Stimulated activated CD4-positive, alpha-beta T cell treated with anti-CD3 and anti-CD28 coated beads, TNF-alpha, amount 100 ng/mL, for 4 hours (primary cell): ENCODE results near the gene RRAD.
A peak's percentile ranks its signal among the peaks of the same experiment; 100 is the strongest.
"Not testable (repeated sequence)": the region's sequence is repeated elsewhere in the genome, so short reads cannot be mapped to it uniquely, and the experiment has no call there.

Source experiments
- DNase-seq, 3 experiments: peaks; one replicate each; pipeline ENCODE4 v3.0.0-alpha.2; 2020; ENCODE audit warnings: low read depth in 3 of 3

The RRAD gene, protein sequence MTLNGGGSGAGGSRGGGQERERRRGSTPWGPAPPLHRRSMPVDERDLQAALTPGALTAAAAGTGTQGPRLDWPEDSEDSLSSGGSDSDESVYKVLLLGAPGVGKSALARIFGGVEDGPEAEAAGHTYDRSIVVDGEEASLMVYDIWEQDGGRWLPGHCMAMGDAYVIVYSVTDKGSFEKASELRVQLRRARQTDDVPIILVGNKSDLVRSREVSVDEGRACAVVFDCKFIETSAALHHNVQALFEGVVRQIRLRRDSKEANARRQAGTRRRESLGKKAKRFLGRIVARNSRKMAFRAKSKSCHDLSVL

DNA sequence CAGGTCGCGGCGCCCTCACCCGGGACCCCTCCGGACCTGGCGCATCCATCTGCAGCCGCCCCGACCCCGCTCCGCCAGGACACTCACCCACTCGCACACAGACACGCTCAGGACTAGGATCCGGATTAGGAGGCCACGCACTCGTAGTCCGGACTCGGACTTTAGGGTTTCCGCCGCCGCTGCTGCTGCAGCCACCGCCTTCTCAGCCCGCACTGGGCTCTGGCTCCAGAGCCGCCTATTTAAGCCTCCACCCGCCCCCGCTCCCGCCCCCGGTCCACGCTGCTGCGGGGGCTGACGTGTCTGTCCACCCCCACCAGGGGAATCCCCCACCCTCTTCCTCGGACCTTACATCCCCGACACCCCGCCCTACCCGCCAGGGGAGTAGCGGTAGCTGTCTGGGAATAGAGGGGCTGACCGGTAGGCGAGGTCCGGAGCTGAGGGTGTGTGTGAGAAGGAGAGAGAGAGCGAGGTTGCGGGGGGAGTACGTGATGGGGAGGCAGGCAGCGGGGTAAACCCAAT, at the start of gene RRAD:
Gene RRAD, minus strand, starts transcription at position 214 of the 519 bp plus-strand sequence. CDS start 356 bp downstream, outside the sequence.
- DNase-seq = no peak

DNA sequence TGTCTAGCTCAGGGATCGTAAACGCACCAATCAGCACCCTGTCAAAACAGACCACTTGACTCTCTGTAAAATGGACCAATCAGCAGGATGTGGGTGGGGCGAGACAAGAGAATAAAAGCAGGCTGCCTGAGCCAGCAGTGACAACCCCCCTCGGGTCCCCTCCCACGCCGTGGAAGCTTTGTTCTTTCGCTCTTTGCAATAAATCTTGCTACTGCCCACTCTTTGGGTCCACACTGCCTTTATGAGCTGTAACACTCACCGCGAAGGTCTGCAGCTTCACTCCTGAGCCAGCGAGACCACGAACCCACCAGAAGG, 49.6 kb upstream of the RRAD start:
- peak in 2 of 3 experiments; percentile 6 to 10 for DNase-seq

DNA sequence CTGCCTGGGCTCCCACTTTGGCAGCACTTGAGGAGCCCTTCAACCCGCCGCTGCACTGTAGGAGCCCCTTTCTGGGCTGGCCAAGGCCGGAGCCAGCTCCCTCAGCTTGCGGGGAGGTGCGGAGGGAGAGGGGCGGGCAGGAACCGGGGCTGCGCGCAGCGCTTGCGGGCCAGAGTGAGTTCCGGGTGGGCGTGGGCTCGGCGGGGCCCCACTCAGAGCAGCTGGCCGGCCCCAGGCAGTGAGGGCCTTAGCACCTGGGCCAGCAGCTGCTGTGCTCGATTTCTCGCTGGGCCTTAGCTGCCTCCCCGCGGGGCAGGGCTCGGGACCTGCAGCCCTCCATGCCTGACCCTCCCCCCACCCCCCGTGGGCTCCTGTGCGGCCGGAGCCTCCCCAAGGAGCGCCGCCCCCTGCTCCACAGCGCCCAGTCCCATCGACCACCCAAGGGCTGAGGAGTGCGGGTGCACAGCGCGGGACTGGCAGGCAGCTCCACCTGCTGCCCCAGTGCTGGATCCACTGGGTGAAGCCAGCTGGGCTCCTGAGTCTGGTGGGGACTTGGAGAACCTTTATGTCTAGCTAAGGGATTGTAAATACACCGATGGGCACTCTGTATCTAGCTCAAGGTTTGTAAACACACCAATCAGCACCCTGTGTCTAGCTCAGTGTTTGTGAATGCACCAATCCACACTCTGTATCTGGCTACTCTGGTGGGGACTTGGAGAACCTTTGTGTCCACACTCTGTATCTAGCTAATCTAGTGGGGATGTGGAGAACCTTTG, 49.0 kb upstream of the RRAD start:
- DNase-seq = not testable (repeated sequence)

GRCh38 chr16:66973716-66974115, 48.4 kb upstream of the RRAD start:
- no peak for DNase-seq

DNA sequence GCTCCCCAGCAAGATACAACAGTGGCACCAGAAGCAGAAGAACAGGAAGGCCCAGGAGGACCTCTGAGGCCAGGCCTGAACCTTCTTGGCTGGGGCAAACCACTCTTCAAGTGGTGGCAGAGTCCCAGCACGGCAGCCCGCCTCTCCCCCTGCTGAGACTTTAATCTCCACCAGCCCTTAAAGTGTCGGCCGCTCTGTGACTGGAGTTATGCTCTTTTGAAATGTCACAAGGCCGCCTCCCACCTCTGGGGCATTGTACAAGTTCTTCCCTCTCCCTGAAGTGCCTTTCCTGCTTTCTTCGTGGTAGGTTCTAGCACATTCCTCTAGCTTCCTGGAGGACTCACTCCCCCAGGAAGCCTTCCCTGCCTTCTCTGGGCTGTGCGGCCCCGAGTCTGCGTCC, 47.6 kb upstream of the RRAD start:
- no peak for DNase-seq

- no peak for DNase-seq
Measured at GRCh38 chr16:66970775-66971720, 45.7 kb upstream of the RRAD start.

GRCh38 chr16:66968847-66969246, 43.5 kb upstream of the RRAD start:
- no peak for DNase-seq

- no peak for DNase-seq
Measured at GRCh38 chr16:66964049-66964448, 38.7 kb upstream of the RRAD start.

GRCh38 chr16:66961914-66962313, 36.6 kb upstream of the RRAD start:
- no peak for DNase-seq

DNA sequence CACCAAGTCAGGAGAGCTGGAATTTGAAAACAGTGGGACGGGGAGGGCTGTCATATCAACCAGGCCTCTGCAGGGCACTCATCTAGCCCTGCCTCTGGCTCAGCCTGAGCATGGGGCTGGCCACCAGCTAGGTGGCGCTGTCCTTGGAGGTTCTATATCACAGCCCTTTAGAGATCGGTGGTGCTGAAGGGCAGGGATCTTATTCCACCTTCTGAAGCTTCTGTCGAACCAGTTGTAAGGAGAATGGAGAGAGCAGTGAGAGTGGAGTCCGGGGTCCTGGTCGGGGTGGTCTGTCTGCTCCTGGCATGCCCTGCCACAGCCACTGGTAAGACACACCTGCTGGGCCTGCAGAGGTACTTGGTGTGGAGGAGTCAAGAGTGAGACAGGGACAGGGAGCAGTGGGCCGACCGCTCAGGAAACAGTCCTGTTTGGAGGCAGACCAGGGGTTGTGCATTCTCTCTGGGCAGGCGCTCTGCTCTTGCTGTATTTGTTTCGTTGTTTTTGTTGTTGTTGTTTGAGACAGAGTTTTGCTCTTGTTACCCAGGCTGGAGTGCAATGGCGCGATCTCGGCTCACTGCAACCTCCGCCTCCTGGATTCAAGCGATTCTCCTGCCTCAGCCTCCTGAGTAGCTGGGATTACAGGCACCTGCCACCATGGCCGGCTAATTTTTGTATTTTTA, 35.9 kb upstream of the RRAD start, which contains the start of gene CES3:
Gene CES3, plus strand, starts transcription at position 202 of the 680 bp plus-strand sequence. Its CDS starts 42 bp downstream, at position 244.
- DNase-seq = peak in 1 of 3 experiments; percentile 27

- DNase-seq = no peak
Measured at GRCh38 chr16:66960270-66960669, 34.9 kb upstream of the RRAD start.

DNA sequence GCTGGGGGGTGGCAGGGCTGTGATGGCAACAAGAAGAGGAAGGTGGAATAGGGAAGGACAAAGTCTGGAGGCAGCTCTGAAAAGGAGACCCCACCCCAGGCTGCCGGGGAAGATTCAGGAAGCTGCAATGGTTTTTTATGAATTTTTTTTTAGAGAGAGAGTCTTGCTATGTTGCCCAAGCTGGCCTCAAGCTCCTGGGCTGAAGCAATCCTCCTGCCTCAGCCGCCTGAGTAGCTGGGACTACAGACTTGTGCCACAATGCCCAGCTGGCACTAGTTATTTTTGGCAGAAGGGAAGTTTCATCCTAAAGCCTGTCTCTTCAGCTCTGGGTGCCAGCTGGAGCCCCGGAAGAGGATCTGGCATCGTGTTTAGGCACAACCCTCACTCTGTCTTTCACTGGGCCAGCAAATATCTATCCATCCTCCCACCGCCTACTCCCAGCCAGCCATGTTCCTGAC, 34.4 kb upstream of the RRAD start:
- DNase-seq = no peak

DNA sequence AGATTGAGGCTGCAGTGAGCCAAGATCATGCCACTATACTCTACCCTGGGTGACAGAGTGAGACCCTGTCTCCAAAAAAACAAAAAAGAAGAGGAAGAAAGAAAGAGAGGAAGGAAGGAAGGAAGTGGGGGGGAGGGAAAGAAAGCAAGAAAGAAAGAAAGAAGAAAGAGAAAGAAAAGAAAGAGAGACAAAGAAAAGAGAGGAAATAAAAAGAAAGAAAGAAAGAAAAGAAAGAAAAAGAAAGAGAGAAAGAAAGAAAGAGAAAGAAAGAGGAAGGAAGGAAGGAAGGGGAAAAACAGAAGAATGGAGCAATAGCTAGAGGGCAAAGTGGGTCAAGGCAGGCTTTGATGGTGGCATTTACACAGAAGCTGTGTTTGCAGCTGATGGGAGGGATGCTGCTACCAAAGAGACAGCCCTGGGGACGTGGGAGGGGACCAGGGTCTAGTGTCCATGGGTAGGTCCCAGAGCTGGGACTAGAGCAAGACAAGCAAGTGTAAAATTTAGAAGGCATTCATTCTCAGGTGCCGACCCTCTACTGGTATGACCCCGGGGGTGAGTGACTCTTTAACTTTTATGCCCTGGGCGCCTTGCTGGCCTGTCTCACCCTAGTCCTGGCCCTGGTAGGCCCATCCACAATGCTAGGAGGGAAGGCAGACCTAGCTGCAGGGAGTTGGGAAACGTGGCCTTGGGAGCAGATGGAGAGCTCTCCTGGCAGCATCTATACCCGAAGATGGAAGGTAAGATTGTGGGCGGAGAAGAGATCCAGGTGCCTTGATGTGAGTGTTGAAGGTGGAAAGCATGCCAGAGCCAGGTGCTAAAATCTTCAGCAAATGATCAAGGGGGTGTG, 33.7 kb upstream of the RRAD start:
- no peak for DNase-seq

DNA sequence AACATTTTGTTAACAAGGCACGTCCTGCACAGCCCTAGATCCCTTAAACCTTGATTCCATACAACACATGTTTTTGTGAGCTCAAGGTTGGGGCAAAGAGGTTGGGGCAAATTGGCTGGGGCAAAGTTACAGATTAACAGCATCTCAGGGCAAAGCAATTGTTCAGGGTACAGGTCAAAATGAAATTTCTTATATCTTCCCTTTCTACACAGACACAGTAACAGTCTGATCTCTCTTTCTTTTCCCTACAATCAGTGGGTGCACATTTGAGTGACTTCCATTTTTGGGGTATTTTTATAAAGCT, 30.8 kb upstream of the RRAD start:
- not testable (repeated sequence) for DNase-seq

DNA sequence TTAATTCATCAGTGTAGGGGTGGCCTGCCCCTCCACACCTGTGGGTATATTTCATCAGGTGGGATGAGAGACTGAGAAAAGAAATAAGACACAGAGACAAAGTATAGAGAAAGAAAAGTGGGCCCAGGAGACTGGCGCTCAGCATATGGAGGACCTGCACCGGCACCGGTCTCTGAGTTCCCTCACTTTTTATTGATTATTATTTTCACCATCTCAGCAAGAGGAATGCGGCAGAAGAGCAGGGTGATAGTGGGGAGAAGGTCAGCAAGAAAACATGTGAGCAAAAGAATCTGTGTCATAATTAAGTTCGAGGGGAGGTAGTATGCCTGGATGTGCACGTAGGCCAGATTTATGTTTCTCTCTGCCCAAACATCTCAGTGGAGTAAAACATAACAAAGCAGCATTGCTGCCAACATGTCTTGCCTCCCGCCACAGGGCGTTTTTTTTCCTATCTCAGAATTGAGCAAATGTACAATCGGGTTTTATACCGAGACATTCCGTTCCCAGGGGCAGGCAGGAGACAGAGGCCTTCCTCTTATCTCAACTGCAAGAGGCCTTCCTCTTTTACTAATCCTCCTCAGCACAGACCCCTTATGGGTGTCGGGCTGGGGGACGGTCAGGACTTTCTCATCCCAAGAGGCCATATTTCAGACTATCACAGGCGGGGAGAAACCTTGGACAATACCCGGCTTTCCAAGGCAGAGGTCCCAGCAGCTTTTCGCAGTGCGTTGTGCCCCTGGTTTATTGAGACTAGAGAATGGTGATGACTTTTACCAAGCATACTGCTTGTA, 30.2 kb upstream of the RRAD start:
- not testable (repeated sequence) for DNase-seq

DNA sequence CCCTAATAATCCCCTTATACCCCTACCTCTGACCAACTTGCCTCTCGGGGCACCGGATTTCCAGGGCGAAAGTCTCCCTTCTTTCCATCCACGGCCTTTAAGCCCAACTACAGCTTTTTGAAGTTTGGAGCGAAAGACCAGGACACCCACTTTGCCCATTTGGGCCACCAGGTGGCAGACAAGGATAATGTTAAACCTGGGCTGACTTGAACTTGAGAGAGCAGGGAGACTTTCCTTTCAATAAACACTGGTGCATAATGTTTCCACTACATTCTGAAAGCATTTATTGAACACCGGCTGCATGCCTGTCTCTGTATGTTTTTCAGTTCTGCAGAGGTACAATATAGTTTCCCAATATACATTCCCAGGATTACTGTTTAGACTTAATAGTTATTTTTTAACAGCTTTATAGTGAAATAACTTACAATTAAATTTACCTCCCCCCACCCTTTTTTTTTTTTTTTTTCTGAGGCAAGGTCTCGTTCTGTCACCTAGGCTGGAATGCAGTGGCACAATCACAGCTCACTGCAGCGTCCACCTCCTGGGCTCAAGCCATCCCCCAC, 28.8 kb upstream of the RRAD start:
- DNase-seq = peak; percentile 50 to 65 (median 59)

- no peak for DNase-seq
Measured at GRCh38 chr16:66953462-66954096, 28.2 kb upstream of the RRAD start.

DNA sequence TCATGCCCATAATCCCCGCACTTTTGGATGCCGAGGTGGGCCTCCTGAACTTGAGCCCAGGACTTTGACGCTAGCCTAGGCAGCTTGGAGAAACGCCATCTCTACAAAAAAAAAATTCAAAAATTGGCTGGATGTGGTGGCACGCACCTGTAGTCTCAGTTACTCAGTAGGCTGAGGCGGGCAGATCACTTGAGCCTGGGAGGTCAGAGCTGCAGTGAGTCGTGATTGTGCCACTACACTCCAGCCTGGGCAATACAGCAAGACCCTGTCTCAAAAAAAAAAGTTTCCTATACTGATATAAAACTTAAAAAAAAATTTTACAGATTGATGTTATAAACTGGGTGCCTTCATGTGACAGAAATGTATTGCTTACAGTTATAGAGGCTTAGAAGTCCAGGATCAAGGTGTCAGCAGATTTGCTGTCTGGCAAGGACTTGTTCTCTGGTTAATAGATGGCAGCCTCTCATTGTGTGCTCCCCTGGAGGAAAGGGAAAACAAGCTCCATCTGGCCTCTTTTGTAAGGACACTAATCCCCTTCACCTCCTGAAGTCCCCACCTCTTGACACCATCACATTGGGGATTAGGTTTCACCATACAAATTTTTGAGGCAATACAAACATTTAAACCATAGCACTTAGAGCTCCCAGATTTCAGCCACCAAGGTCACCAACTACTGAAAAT, 27.2 kb upstream of the RRAD start:
- no peak for DNase-seq
